HT1080 (cell line): ENCODE results near the gene TLX1. TPM values are rescaled to one million over a fixed set of nuclear protein-coding genes. Genes with fewer than 3 reads are reported as not detected.
A peak's percentile ranks its signal among the peaks of the same experiment; 100 is the strongest.
"Not testable (repeated sequence)": the region's sequence is repeated elsewhere in the genome, so short reads cannot be mapped to it uniquely, and the experiment has no call there.

ENCODE experiments used
- DNase-seq: peaks from one replicate; pipeline ENCODE4 v3.0.0-alpha.2; 2015; ENCODE audit warnings: low read depth
- total RNA-seq: library from RNA; depleted of rRNA; stranded (reverse); fragments of >200 nt; shearing (Covaris generic); gene quantifications from 2 replicates; pipeline ENCODE4 v1.2.3, GENCODE V29; 2014

TLX1 gene
- total RNA-seq, 1 experiment from 2014 or later: not detected

- no peak for DNase-seq
Observed at GRCh38 chr10:101146392-101147251, 15.5 kb downstream of the TLX1 start.

- DNase-seq: no peak
Observed at GRCh38 chr10:101151395-101151794, 20.3 kb downstream of the TLX1 start.

GRCh38 chr10:101152316-101152715 lies 21.2 kb downstream of the TLX1 start:
- no peak for DNase-seq

- DNase-seq: not testable (repeated sequence)
Observed at GRCh38 chr10:101154506-101154905, 23.4 kb downstream of the TLX1 start.

GRCh38 chr10:101155896-101156295 lies 24.8 kb downstream of the TLX1 start:
- no peak for DNase-seq

- DNase-seq: no peak
Observed at GRCh38 chr10:101157756-101158458, 26.8 kb downstream of the TLX1 start.

- DNase-seq: no peak
Observed at GRCh38 chr10:101158459-101159058, 27.5 kb downstream of the TLX1 start.

GRCh38 chr10:101161494-101162299 lies 30.6 kb downstream of the TLX1 start:
- peak; percentile 71 for DNase-seq

- DNase-seq: no peak
Observed at GRCh38 chr10:101162677-101163076, 31.6 kb downstream of the TLX1 start.

- no peak for DNase-seq
Observed at GRCh38 chr10:101164020-101164419, 32.9 kb downstream of the TLX1 start.

- DNase-seq: no peak
Observed at GRCh38 chr10:101165736-101166135, 34.6 kb downstream of the TLX1 start.

GRCh38 chr10:101166430-101166829 lies 35.3 kb downstream of the TLX1 start:
- DNase-seq: no peak

GRCh38 chr10:101172741-101173140 lies 41.6 kb downstream of the TLX1 start:
- DNase-seq: no peak

- no peak for DNase-seq
Observed at GRCh38 chr10:101174319-101174718, 43.2 kb downstream of the TLX1 start.

- DNase-seq: no peak
Observed at GRCh38 chr10:101176577-101176976, 45.5 kb downstream of the TLX1 start.

- DNase-seq: no peak
Observed at GRCh38 chr10:101182936-101183335, 51.8 kb downstream of the TLX1 start.

- no peak for DNase-seq
Observed at GRCh38 chr10:101183458-101184183, 52.5 kb downstream of the TLX1 start.
